Pancreas (tissue), 10 donors: Measurements from ENCODE around the gene EFEMP2. TPM values are rescaled to one million over a fixed set of nuclear protein-coding genes. Genes with fewer than 3 reads are reported as not detected.
"Not testable (repeated sequence)": the region's sequence is repeated elsewhere in the genome, so short reads cannot be mapped to it uniquely, and the experiment has no call there.

Experiments
- ATAC-seq, 4 donors: fragments of 200-7000 bp; cut with Tn5 transposase; one replicate each; pipeline versions ENCODE4 v1.8.0 to v1.9.1; 2020; ENCODE audit warnings: mild to moderate bottlenecking in 4 of 4, moderate library complexity in 4 of 4
- DNase-seq, 6 donors: peaks; one replicate each; pipeline ENCODE4 v3.0.0-alpha.2; 2020
- FAIRE-seq: peaks from 2 replicates; lab custom pipeline; 2012; peaks lifted over from hg19 to GRCh38; lab: Jason Lieb, UNC
- H3K27ac ChIP-seq, 4 donors: fragments of 200-600 bp; sonication (generic); 1 replicate in 3 of 4; 2 replicates in 1 of 4; pipeline versions ENCODE4 v1.5.0 to v1.8.0; 2020
- H3K27me3 ChIP-seq, 4 donors: fragments of 200-600 bp; one replicate each; pipeline ENCODE4 v1.8.0; 2021
- H3K36me3 ChIP-seq, 3 donors: fragments of 200-600 bp; sonication (generic) in 1 of 3; one replicate each; pipeline versions ENCODE4 v1.5.0 to v1.8.0; 2020 to 2021
- H3K4me1 ChIP-seq, 3 donors: fragments of 200-600 bp; one replicate each; pipeline ENCODE4 v1.8.0; 2021
- H3K4me3 ChIP-seq, 4 donors: fragments of 200-600 bp; sonication (generic) in 2 of 4; one replicate each; pipeline versions ENCODE4 v1.5.0 to v1.8.0; 2020 to 2021
- H3K9me3 ChIP-seq, 4 donors: fragments of 200-600 bp; one replicate each; pipeline ENCODE4 v1.8.0; 2021
- CTCF ChIP-seq, 4 donors: fragments of 200-600 bp; sonication (generic) in 3 of 4; IDR thresholded peaks; one replicate each; pipeline versions ENCODE4 v1.5.0 to v1.8.0; 2021; ENCODE audit warnings: antibody characterized with exemption in 4 of 4
- WGBS, 2 donors: extraction: QIAGEN DNeasy Blood & Tissue Kit; methylation state at CpG; one replicate each; pipeline ENCODE4 v1.1.7; 2013; 5-methylcytosine and 5-hydroxymethylcytosine counted together
- intact Hi-C, 3 donors: fragments of 100-400 bp; cut with DNase I; formaldehyde crosslinking; loops; one replicate each; pipeline versions ENCODE4 v1.11.1 to v1.14.2; 2022
- polyA plus RNA-seq, 2 donors: library from polyadenylated mRNA; stranded (reverse); fragments of 200-250 nt; gene quantifications; one replicate each; pipeline ENCODE4 v1.2.3, GENCODE V29; 2013
- total RNA-seq, 6 donors: library from RNA; stranded (reverse); fragmentation: NEBNext Ultra II Directional in 4 of 6; extraction: Animal tissue kit (Norgen Biotek cat#: 25700) in 4 of 6; gene quantifications; one replicate each; pipeline versions ENCODE4 v1.2.1 to v1.2.4, GENCODE V29; 2021 to 2023
- donor health status: healthy with polysubstance abuse.
- donor health status: DM: no; HTN: no; CAD: no; lungs with moderate emphysema.
- donor health status: DM: no; HTN: no; CAD: no.
- donor health status: control.
- donor health status: control.
- donor health status: Bipolar disorder and iron deficiency.
- donor health status: DM: yes; HTN: yes; CAD: no.
- donor health status: DM: no; HTN: no; CAD: no.
- donor health status: DM: no; HTN: no; CAD: no.
- donor health status: DM: yes; HTN: yes; CAD: no.

EFEMP2 gene
- total and polyA plus RNA-seq, 8 donors, result 11.3 to 51.0 (median 18.8) TPM

GRCh38 chr11:65894034-65894591, 21.5 kb upstream of the EFEMP2 start:
- WGBS, 2 donors, result 75 to 87% methylated on average over 16 of the region's 16 CpGs
- Histone ChIP-seq H3K9me3 (no peaks in the 10 kb centered on the region), H3K36me3 (no peaks in the 10 kb centered on the region), H3K4me3 (no peak overlapping the region), H3K27me3 (no peaks in the 10 kb centered on the region), H3K4me1 (peaks cover 0 to 24% (median 11%) of the 10 kb centered on the region in 3 donors), H3K27ac (peak overlapping the region in 2 of 4 donors; percentile 54 to 55)
- intact Hi-C loops, result no loop called here
- FAIRE-seq (no peak), ATAC-seq (no peak), DNase-seq (peak in 1 of 6 donors; percentile 62)
- no peak for TF ChIP-seq CTCF (IDR thresholded peaks at IDR 0.05)

DNA sequence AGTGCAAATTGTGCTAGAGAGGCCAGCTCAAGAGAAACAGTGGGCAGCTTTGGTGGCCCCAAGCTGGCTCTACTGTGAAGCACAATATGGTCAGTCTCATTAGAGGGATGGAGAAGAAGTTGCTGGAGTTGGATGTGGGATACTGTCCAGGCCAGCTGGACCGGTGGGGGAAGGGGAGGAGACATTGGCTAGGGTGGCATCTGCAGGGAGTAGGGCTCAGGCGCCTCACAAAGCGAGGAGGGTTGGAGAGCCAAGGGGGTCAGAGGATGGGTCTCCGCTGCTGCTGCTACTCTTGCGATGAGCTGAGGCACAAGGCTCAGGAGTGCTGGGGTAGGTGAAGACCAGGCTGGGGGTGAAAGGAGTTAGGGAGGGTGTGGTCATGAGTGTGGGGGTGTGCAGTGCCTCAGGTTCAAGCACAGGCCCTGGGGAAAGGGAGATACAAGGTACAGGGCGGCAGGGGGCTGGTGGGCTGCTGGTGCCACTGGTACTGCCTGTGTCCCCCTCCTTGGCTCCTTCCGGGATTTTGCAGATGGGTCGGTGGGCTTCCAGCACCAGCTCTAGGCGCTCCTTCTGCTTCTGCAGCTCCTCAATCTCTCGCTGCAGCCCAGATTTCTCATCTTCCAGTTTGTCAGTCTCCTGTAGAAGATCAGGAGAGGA, 20.2 kb upstream of the EFEMP2 start:
- ATAC-seq (no peak), FAIRE-seq (no peak), DNase-seq (peak in 1 of 6 donors; percentile 48)
- 84 to 87% methylated on average over 10 of the region's 10 CpGs for WGBS, 2 donors
- no peaks in the 10 kb centered on the region for H3K27me3 ChIP-seq
- no peak overlapping the region for H3K4me3 ChIP-seq
- H3K9me3 ChIP-seq, result no peaks in the 10 kb centered on the region
- no peaks in the 10 kb centered on the region for H3K36me3 ChIP-seq
- intact Hi-C loops, result no loop called here
- H3K4me1 ChIP-seq, result peaks cover 1 to 25% (median 11%) of the 10 kb centered on the region in 3 donors
- no peak for TF ChIP-seq CTCF (IDR thresholded peaks at IDR 0.05)
- no peak overlapping the region for H3K27ac ChIP-seq

DNA sequence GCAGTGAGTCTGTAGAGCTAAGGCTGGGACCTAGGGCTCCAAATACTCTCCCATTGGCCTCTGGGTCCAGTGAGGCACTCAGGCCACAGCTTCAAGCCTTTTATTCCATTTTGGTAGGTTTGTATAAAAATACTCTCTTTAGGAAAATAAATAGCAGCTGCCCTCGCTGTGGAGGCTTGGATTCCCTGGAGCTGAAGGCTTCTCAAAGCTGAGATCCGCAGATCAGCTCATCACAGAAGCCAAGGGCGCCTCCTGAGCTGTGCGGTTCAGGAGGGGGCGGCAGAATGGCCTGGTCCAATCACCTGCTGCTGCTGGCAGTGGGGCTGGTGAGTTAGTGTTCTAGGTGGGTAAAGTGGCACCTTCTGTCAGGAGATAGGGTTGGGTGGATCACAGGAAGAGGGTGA, 19.5 kb upstream of the EFEMP2 start:
- FAIRE-seq, intact Hi-C loops, H3K9me3 ChIP-seq, ATAC-seq, H3K27me3 ChIP-seq, H3K36me3 ChIP-seq: not testable (repeated sequence)
- DNase-seq, result peak in 1 of 6 donors; percentile 32
- 82 to 95% methylated on average over 5 of the region's 5 CpGs for WGBS, 2 donors
- Histone ChIP-seq H3K4me1 (peaks cover 7 to 31% (median 11%) of the 10 kb centered on the region in 3 donors), H3K4me3 (peak overlapping the region in 1 of 4 donors; percentile 71), H3K27ac (peak overlapping the region in 1 of 4 donors; percentile 93)

- H3K4me1 ChIP-seq, result peaks cover 7 to 31% (median 11%) of the 10 kb centered on the region in 3 donors
- intact Hi-C loops, result no loop called here
- H3K27me3 ChIP-seq, result no peaks in the 10 kb centered on the region
- peak overlapping the region; percentile 41 to 71 (median 58) for H3K4me3 ChIP-seq
- WGBS, 2 donors, result 21 to 25% methylated on average over 54 to 57 of the region's 57 CpGs
- no peaks in the 10 kb centered on the region for H3K36me3 ChIP-seq
- peak overlapping the region; percentile 76 to 93 (median 88) for H3K27ac ChIP-seq
- FAIRE-seq (no peak), ATAC-seq (no peak), DNase-seq (peak in 1 of 6 donors; percentile 81)
- no peaks in the 10 kb centered on the region for H3K9me3 ChIP-seq
- no peak for TF ChIP-seq CTCF (IDR thresholded peaks at IDR 0.05)
Observed at GRCh38 chr11:65891219-65892136, 18.9 kb upstream of the EFEMP2 start.
